Hematopoietic multipotent progenitor cell treated with erythropoietin and hydrocortisone succinate and interleukin-3 and kit ligand, for 17 days (in vitro differentiated cells): ENCODE measurements around the gene CARD11.

ENCODE experiments used
- DNase-seq: peaks from one replicate; pipeline ENCODE4 v3.0.0-alpha.2; 2015; ENCODE audit warnings: low spot score

Gene CARD11

DNA sequence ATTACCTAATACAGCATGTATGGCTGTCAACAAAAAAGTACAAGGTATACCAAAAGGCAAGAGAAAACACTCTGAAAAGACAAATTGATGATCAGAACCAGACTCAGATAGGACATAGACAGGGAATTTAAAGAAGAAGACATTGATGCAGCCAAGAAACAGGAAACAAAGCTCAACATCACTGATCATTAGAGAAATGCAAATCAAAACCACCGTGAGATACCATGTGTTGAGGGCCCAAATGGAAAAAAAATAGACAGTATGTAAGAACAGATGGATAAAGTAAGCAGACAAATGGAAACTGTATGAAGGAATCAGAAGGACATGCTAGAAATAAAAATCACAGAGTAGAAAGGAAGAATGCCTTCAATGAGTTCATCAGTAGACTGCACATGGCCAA, 23.3 kb downstream of the CARD11 start:
- DNase-seq: no peak

- no peak for DNase-seq
Observed at GRCh38 chr7:3019801-3020200, 23.9 kb downstream of the CARD11 start.

GRCh38 chr7:3013975-3014792, 29.5 kb downstream of the CARD11 start:
- DNase-seq: no peak

- no peak for DNase-seq
Observed at GRCh38 chr7:3011211-3011852, 32.3 kb downstream of the CARD11 start.

- no peak for DNase-seq
Observed at GRCh38 chr7:3010161-3010560, 33.5 kb downstream of the CARD11 start.

DNA sequence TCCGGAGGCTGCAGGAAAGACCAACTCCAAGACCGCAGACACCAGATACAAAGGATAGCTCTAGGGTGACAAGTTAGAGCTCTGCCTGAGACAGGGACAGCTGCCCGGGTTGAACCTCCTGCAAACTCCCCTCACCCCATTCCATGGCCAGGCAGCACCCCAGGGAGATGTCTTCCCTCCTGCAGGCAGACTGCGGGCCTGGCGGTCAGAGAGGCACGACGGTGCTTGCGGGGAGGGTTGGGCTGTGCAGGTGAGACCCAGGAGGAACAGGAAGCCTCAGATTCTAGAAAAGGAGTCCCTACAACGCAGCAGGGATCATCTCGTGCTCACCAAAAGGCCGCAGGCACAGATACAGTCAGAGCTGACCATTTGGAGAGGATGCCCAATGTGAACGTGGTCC, 34.6 kb downstream of the CARD11 start:
- no peak for DNase-seq

GRCh38 chr7:3008386-3008785, 35.3 kb downstream of the CARD11 start:
- DNase-seq: no peak

DNA sequence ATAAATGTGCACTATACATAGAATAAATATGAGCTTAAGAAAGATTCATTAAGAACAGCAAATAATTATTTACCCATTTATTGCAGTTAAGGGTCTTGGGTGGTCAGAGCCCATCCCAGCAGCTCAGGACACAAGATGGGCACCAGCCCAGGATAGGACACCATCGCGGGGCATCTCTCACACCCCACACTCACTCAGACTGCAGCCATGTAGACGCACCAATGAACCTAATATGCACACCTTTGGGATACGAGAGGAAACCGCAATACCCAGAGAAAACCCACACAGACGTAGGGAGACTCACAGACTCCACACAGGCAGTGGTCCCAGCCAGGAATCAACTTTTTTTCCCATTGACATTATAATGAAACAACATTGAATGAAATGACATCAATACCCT, 36.0 kb downstream of the CARD11 start:
- no peak for DNase-seq

- DNase-seq: no peak
Observed at GRCh38 chr7:3005257-3005656, 38.4 kb downstream of the CARD11 start.

DNA sequence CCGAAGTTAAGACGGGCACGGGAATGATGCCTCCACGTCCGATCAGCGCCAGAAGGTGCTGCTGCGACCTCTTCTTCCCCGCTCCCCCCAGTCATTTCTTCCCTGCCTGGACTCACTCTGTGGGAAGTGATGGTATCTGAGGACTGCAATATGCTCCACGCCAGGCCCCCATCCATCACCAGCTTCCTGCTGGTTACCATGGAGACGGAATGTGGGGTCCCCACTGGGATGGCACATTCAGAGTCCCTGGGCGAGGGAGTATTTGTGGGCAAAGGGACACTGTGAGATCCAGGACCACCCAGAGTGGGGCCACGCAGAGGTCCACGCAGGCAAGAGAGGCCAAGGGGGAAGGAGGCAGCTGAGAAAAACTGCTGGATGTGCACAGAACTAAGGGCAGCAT, 39.7 kb downstream of the CARD11 start:
- DNase-seq: no peak

GRCh38 chr7:3002631-3003030, 41.0 kb downstream of the CARD11 start:
- DNase-seq: no peak

GRCh38 chr7:3000566-3000965, 43.1 kb downstream of the CARD11 start:
- DNase-seq: no peak

GRCh38 chr7:2999078-2999500, 44.6 kb downstream of the CARD11 start:
- no peak for DNase-seq

GRCh38 chr7:2997014-2997413, 46.7 kb downstream of the CARD11 start:
- DNase-seq: no peak

GRCh38 chr7:2996141-2996540, 47.5 kb downstream of the CARD11 start:
- DNase-seq: no peak

DNA sequence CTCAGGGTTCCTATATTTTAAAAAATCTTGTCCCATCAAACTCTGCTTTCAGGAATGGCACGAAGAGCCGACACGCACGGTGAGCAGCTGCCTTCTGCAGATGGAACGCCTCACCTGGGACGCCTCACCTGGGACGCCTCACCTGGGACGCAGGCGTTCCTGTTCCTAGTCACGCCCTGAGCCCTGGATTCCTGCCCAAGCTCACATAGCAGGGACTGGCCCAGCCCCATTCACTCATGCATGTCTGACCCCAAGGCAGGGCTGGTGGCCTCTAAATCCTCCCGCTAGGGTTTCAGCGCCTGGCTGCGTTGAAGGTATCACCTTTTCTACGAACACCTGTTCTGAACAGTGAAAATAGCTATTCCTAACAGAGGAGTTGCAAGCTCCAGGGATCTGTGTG, 49.8 kb downstream of the CARD11 start:
- no peak for DNase-seq

GRCh38 chr7:2993396-2993795, 50.3 kb downstream of the CARD11 start:
- DNase-seq: no peak

DNA sequence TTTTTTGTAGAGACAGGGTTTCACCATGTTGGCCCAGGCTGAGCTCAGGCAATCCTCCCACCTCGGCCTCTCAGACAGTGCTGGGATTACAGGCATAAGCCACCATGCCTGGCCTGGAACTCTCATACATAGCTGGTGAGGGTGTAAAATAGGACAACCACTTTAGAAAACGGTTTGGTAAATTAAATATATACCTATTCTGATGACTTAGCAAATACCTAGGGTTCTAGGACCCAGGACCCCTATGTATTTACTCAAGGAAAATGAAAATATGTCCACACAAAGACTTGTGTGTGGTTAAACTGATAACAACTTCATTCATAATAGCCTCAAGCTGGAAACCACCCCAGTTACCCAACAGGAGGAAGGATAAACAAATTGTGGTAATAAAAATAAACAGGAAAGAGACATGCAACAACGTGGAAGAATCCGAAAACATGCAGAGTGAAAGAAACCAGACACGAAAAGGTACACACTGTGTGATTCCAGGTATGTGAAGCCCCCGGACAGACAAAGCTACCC, 52.7 kb downstream of the CARD11 start:
- no peak for DNase-seq

GRCh38 chr7:2986561-2986960, 57.1 kb downstream of the CARD11 start:
- no peak for DNase-seq

DNA sequence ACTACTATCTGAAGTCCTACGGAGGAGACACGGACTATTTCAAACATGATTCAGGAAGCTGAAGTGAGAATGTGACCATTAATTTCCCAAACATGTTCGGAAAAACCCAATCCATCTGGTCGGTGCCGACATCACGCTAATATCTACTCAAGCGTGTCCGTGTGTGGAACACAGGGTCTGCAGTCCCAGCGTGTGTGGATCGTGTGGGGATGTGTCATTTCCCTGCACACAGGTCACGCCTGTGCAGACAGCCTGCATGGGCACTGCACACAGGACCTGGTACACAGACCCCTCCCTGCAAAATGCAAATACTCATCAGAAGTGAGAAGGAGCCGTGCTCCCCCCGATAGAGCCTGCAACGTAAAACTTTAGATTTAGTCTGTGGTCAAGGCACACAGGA, 57.8 kb downstream of the CARD11 start:
- no peak for DNase-seq

DNA sequence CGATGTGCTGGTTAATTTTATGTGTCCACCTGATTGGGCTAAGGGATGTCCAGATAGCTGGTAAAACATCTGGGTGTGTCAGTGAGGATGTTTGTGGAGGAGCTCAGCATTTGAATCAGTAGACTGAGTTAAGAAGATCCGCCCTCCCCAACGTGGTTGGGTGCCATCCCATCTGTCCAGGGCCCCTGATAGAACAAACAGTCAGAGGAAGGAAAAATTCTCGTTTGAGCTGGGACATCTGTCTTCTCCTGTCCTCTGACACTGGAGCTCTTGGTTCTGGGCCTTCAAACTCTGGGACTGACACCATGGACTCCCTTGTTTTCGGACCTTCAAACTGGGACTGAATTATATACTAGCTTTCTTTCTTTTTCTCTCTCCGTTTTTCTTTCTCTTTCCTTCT, 59.6 kb downstream of the CARD11 start:
- DNase-seq: no peak

- no peak for DNase-seq
Observed at GRCh38 chr7:2983586-2983985, 60.1 kb downstream of the CARD11 start.

DNA sequence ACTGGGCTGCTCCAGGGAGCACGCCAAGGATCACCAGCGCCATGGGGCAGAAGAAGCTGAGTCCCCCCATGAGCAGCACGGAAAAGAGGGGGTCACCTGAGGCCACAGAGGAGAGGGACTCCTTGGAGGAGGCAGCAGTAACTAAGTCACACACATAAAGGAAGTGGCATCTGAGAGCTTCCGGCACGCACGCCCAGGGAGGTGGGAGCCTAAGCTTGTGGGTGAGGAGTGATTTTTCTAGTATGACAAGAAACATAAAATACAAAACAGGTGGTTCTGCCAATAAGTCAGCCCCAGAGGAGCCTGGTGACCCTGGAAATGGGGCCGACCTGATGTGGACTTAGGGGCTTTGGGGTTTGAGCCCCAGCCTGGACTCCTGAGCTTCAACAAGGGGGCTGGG, 60.8 kb downstream of the CARD11 start:
- DNase-seq: no peak

DNA sequence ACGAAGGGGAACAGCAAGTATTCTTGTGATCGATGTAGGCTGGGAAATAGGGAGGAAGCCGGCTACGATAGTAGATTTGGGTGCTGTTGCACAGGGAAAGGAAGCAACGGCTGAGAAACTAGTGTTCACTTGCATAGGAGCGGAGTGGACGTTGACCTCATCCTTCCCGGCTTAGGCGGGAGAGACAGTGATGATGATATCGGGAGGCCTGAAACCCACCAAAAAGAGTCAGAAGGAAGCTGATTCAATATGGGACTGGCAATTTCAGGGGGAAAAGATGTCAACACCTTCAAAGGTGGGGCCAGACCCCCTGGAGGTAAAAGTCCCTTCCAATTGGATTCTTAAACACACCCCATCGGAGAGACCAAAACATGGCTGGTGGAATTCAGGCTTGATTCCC, 61.3 kb downstream of the CARD11 start:
- DNase-seq: no peak
